Measurements from ENCODE around the gene SMARCAD1. TPM values are rescaled to one million over a fixed set of nuclear protein-coding genes. Genes with fewer than 3 reads are reported as not detected.

The SMARCAD1 gene
- total RNA-seq, 1 donor: 48.5 TPM

DNA sequence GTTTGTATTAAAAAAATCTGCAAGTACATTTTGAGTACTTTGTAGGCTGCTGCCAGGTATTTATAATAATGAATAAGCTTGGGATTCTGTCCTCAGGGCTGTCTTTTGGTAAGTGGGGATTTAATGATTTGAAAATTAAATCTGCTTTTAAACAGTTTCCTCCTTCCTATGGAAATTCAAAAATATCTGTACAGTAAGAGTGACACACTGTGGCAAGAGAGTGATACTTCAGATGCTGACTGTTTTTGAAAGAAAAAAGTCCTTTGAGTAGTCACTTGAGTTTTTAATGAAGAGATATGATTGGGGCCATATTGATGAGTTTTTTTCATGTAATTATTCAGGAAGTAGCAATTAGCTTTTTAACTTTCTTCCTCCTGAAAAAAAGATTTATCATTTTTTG, 49.2 kb downstream of the SMARCAD1 start:
- no peak for DNase-seq (ENCODE audit: low read depth)
- H3K4me3 ChIP-seq (ENCODE audit: low read depth, low read length): no peak overlapping the region
- TF ChIP-seq, protein P1, sequence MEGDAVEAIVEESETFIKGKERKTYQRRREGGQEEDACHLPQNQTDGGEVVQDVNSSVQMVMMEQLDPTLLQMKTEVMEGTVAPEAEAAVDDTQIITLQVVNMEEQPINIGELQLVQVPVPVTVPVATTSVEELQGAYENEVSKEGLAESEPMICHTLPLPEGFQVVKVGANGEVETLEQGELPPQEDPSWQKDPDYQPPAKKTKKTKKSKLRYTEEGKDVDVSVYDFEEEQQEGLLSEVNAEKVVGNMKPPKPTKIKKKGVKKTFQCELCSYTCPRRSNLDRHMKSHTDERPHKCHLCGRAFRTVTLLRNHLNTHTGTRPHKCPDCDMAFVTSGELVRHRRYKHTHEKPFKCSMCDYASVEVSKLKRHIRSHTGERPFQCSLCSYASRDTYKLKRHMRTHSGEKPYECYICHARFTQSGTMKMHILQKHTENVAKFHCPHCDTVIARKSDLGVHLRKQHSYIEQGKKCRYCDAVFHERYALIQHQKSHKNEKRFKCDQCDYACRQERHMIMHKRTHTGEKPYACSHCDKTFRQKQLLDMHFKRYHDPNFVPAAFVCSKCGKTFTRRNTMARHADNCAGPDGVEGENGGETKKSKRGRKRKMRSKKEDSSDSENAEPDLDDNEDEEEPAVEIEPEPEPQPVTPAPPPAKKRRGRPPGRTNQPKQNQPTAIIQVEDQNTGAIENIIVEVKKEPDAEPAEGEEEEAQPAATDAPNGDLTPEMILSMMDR (IDR thresholded peaks at IDR 0.05; ENCODE audit: insufficient read depth, low read length): no peak

DNA sequence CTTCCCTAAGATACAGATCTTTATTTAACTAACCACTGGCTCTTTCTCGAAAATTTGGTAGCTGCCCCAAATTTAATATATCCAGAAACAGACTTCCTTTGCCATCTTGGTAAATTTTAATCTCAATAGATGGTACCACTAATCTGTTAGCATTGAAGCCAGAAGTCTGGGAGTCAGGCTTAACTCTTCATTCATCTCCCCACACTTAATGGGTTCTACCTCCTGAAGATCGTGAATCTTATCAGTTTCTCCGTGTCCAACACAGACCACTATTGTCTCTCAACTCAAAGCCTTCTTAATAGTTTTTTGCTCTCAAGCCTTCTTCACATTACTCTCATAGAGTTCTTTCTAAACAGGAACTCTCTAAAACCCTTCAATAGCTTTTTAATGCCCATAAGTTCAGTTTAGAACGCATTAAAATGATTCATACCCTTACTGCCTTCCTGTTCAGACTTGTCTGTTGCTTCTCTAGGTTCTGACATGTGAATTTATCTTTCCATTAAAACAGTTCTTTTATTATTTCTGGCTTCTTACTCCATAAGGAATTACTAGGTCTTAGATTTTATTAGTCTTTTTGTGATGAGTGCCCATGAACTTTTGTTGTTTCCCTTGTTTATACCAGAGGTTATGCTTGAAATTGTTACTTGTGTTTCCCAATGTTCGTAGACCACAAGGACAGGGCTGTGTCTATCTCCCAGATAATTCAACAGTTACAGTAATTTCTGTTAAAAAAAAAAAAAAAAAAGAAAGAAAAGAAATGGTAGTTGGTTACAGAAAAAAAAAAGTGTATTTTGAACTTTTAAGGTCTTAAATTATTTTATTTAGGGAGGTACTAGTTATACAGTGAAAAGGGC, 54.7 kb downstream of the SMARCAD1 start:
- TF ChIP-seq, protein P1 (IDR thresholded peaks at IDR 0.05; ENCODE audit: insufficient read depth, low read length): no peak
- H3K4me3 ChIP-seq (ENCODE audit: low read depth, low read length): no peak overlapping the region
- no peak for DNase-seq (ENCODE audit: low read depth)

- no peak overlapping the region for H3K4me3 ChIP-seq (ENCODE audit: low read depth, low read length)
- no peak for DNase-seq (ENCODE audit: low read depth)
Observed at GRCh38 chr4:94267037-94267436, 59.4 kb downstream of the SMARCAD1 start.

GRCh38 chr4:94271248-94271647, 63.6 kb downstream of the SMARCAD1 start:
- no peak for DNase-seq (ENCODE audit: low read depth)
- TF ChIP-seq, protein P1 (IDR thresholded peaks at IDR 0.05; ENCODE audit: insufficient read depth, low read length): no peak
- no peak overlapping the region for H3K4me3 ChIP-seq (ENCODE audit: low read depth, low read length)

More at GRCh38 chr4:94267037-94267436, 59.4 kb downstream of the SMARCAD1 start:
- TF ChIP-seq, protein P1 (IDR thresholded peaks at IDR 0.05; ENCODE audit: insufficient read depth, low read length): no peak

DNA sequence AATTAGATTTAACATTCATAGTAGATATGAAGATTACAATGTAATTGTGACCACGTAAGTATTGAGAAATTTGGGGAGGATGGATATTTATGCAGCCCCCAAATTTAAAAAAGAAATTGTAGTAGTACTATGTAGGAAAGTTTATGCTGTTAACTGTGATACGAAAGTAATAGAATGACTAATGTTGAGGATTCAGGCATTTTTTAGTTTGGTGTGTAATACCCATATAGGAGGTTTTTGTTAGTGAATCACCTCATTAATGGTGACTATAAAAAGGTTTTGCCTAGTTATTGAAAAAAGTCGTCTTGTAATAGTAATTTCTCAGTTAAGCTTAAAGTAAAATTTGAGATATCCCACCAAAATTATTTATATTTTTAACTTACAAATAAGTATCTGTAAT, 67.2 kb downstream of the SMARCAD1 start:
- DNase-seq (ENCODE audit: low read depth): peak; percentile 25
- TF ChIP-seq, protein P1 (IDR thresholded peaks at IDR 0.05; ENCODE audit: insufficient read depth, low read length): no peak

GRCh38 chr4:94276204-94276603, 68.5 kb downstream of the SMARCAD1 start:
- TF ChIP-seq, protein P1 (IDR thresholded peaks at IDR 0.05; ENCODE audit: insufficient read depth, low read length): no peak
- DNase-seq (ENCODE audit: low read depth): no peak
- H3K4me3 ChIP-seq (ENCODE audit: low read depth, low read length): no peak overlapping the region

More for the DNA sequence above, 67.2 kb downstream of the SMARCAD1 start:
- no peak overlapping the region for H3K4me3 ChIP-seq (ENCODE audit: low read depth, low read length)

All from fibroblast of the aortic adventitia (primary cell).